HEK293T (cell line): ENCODE results near the gene TLN1.

Experiments
- CTCF ChIA-PET: fragments of 350-600 bp; formaldehyde crosslinking; extraction: SDS; loops from one replicate; lab custom pipeline; 2021; ENCODE audit warnings: antibody characterized with exemption, inconsistent platforms; lab: Yijun Ruan, JAX
- POLR2A ChIA-PET: fragments of 350-600 bp; formaldehyde crosslinking; extraction: SDS; loops from one replicate; lab custom pipeline; 2020; ENCODE audit warnings: antibody characterized with exemption, inconsistent platforms; lab: Yijun Ruan, JAX
- DNase-seq: peaks from one replicate; pipeline ENCODE4 v3.0.0; 2012; ENCODE audit warnings: mixed read lengths; ENCODE audit errors: extremely low spot score
- ARNT ChIP-seq: fragments of 450-650 bp; IDR thresholded peaks from 2 replicates; pipeline ENCODE4 v1.6.1; 2017; ENCODE audit warnings: mild to moderate bottlenecking
- BHLHE40 ChIP-seq: fragments of 450-650 bp; IDR thresholded peaks from 2 replicates; pipeline ENCODE4 v1.6.1; 2016; ENCODE audit warnings: mild to moderate bottlenecking, moderate library complexity, borderline replicate concordance
- CTBP1 ChIP-seq: fragments of 450-650 bp; IDR thresholded peaks from 2 replicates; pipeline ENCODE4 v1.6.1; 2016; ENCODE audit warnings: borderline replicate concordance
- ELF4 ChIP-seq: fragments of 450-650 bp; IDR thresholded peaks from 2 replicates; pipeline ENCODE4 v1.6.1; 2017; ENCODE audit warnings: antibody characterized with exemption
- FOXA1 ChIP-seq: fragments of 450-650 bp; IDR thresholded peaks from 2 replicates; pipeline ENCODE4 v1.6.1; 2016; ENCODE audit warnings: mild to moderate bottlenecking
- FOXK2 ChIP-seq: fragments of 450-650 bp; IDR thresholded peaks from 2 replicates; pipeline ENCODE4 v1.6.1; 2016; ENCODE audit warnings: mild to moderate bottlenecking
- HDGF ChIP-seq: fragments of 450-650 bp; IDR thresholded peaks from 2 replicates; pipeline ENCODE4 v1.6.1; 2017; ENCODE audit warnings: antibody characterized with exemption, borderline replicate concordance
- L3MBTL2 ChIP-seq: fragments of 450-650 bp; conservative IDR thresholded peaks from 2 replicates; pipeline ENCODE4 v1.6.1; 2016; ENCODE audit warnings: mild to moderate bottlenecking
- LEF1 ChIP-seq: fragments of 450-650 bp; IDR thresholded peaks from 2 replicates; pipeline ENCODE4 v1.6.1; 2017; ENCODE audit warnings: mild to moderate bottlenecking, borderline replicate concordance
- NFRKB ChIP-seq: fragments of 450-650 bp; IDR thresholded peaks from 2 replicates; pipeline ENCODE4 v1.6.1; 2016; ENCODE audit warnings: mild to moderate bottlenecking, moderate library complexity
- SP1 ChIP-seq: fragments of 450-650 bp; IDR thresholded peaks from 2 replicates; pipeline ENCODE4 v1.6.1; 2017
- SUZ12 ChIP-seq: fragments of 450-650 bp; IDR thresholded peaks from 2 replicates; pipeline ENCODE4 v1.6.1; 2016; ENCODE audit warnings: mild to moderate bottlenecking
- TARDBP ChIP-seq: fragments of 450-650 bp; IDR thresholded peaks from 2 replicates; pipeline ENCODE4 v1.6.1; 2016
- ZNF384 ChIP-seq: fragments of 450-650 bp; IDR thresholded peaks from 2 replicates; pipeline ENCODE4 v1.6.1; 2016
- TF ChIP-seq, protein P1 (sequence below): fragments of 450-650 bp; IDR thresholded peaks from 2 replicates; pipeline ENCODE4 v1.6.1; 2016

The TLN1 gene

DNA sequence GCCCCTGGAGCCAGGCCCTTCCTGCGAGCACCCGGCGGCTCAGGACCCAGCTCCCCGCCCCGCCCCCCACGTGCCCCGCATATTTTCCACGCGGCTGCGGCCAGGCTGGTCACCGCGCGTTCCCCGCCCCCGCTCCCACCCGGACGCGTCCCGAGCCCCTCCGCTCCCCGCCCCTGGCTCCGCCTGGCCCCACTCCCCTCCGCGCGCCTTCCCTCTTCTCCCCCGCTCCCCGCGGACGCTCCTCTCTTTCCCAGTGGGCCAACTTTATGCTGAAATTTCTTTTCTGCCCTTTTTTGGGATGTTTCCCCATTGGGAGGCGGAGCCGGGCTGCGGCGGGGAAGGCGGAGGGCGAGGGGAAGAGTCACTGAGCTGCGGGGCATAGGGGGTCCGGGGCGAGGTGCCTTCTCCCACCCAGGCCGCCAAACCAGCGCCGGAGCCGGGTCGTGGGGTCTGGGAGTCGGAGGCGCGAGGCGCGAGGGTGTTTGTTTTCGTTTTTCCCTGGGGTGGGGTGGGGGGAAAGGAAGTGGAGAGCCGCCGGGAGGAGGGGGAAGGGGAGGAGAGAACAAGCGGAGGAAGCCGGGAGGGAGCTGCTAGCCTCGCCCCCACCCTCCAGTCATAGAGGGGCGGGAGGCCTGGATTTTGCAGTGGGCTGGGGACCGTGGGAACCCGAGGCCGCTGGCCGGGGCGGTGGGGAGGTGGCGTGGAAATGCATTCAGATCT, 41.2 kb downstream of the TLN1 start:
- ChIA-PET POLR2A (interaction anchor here (0.6 to 1.9 kb wide), 6 partner anchors 10 to 42 kb away, joined by 3 to 14 read pairs (median 4); partner anchors contain the start of genes ARHGEF39, CCDC107, CREB3 and RMRP), CTCF (interaction anchor here (1.4 kb wide), 1 partner anchor 32 kb away, joined by 5 read pairs; the partner anchor contains the start of gene CCDC107)
- TF ChIP-seq ZNF384: no peak
- 0 out of 2 replicates have a peak, but pooled peaks have one; percentile 50 for TF ChIP-seq L3MBTL2
- DNase-seq: peak; percentile 69

- ChIA-PET POLR2A (interaction anchor here (1.2 to 1.9 kb wide), 3 partner anchors 26 to 32 kb away, joined by 3 to 14 read pairs (median 6); partner anchors contain the start of genes ARHGEF39, CCDC107 and RMRP), CTCF (no interaction called here)
- DNase-seq: no peak
- TF ChIP-seq SP1 (no peak), ZNF384 (no peak), ARNT (no peak), BHLHE40 (no peak), SUZ12 (no peak), L3MBTL2 (no peak), NFRKB (no peak)
Observed at GRCh38 chr9:35690294-35690613, 41.7 kb downstream of the TLN1 start.

DNA sequence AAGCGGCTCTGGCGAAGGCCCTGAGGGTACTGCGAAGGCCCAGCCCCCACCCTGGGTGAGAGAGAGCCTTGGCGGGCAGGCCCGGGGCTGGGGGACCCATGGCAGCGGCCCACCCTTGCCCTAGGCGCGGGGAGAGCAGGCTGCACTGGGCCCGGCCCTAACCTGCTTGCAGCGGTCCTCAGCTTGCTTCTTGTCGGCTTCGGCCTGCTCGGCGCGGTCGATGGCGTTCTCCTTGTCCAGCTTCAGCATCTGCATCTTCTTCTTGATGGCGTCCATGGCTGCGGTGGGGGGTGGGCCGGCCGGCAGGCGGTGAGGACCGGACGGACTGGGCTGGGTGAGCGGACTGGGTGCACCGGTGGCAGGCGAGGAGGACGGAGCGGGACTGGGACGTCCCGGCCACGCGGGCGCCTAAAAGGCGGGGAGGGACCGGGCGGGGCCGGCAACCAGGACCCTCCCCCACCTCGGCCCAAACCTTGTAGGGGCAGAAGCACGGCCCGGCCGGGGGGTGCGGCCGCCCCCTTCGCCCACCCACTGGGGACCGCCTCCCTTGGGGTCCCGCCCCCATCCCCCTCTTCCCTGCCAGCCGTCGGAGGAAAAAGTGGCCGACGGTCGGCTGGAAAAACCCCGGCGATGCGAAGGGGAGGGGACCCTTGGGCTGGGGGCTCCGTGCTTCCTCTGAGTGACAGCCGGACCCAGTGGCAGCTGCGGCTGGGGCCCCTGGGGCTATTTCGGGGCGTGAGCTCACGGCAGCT, 42.3 kb downstream of the TLN1 start, which contains the start of gene TPM2:
TSS of gene TPM2 (minus strand) at position 384 of the 752 bp plus-strand sequence. CDS start at position 276, 108 bp downstream.
- no peak for DNase-seq
- CTCF ChIA-PET: no interaction called here

GRCh38 chr9:35688558-35689541, 43.1 kb downstream of the TLN1 start:
- ChIA-PET CTCF (interaction anchor here (0.5 to 1.8 kb wide), 2 partner anchors 7 to 149 kb away, joined by 3 to 10 read pairs; no protein-coding TSS in a partner anchor), POLR2A (interaction anchor here (1.7 kb wide), 1 partner anchor 24 kb away, joined by 8 read pairs; the partner anchor contains the start of gene ARHGEF39)
- no peak for TF ChIP-seq ELF4
- no peak for TF ChIP-seq ARNT
- TF ChIP-seq, protein P1, sequence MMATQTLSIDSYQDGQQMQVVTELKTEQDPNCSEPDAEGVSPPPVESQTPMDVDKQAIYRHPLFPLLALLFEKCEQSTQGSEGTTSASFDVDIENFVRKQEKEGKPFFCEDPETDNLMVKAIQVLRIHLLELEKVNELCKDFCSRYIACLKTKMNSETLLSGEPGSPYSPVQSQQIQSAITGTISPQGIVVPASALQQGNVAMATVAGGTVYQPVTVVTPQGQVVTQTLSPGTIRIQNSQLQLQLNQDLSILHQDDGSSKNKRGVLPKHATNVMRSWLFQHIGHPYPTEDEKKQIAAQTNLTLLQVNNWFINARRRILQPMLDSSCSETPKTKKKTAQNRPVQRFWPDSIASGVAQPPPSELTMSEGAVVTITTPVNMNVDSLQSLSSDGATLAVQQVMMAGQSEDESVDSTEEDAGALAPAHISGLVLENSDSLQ: no peak
- TF ChIP-seq FOXA1: no peak
- no peak for TF ChIP-seq SP1
- no peak for DNase-seq

More for the DNA sequence above, 42.3 kb downstream of the TLN1 start, which contains the start of gene TPM2:
- TF ChIP-seq TARDBP (no peak), FOXK2 (no peak)
- TF ChIP-seq, protein P1: peak; percentile 38; the same call in 1 of the 2 replicates
- POLR2A ChIA-PET: interaction anchor here (1.2 to 1.9 kb wide), 2 partner anchors 25 to 32 kb away, joined by 3 to 14 read pairs; partner anchors contain the start of genes ARHGEF39, CCDC107 and RMRP

DNA sequence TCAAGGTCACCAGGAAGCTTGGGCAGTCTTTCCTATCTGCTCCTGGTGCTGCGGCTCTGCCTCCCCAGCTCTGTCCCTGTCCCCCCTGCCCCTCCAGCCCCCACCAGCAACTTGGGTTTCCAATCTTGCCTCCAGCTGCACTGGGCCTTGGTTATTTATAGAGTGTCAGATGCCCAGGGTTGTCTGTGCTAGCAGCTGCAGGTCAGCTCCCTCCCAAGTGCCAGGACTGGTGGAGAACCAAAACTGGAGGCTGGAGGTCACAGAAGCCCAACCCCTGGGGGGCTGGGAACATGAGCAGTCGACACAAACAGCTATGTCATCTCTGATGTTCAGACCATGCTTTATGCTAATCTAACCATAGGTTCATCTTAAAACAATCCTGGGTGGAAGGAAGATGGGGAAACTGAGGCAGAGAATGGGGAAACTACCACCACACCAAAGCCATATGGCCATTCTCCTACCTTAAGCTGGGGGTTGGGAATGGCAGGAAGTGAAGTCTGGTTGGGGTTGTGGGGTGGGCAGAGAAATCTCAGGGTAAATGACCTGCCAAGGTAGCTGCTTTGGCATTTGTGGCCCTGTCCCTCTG, 43.9 kb downstream of the TLN1 start:
- ChIA-PET POLR2A (interaction anchor here (1.7 kb wide), 1 partner anchor 23 kb away, joined by 8 read pairs; the partner anchor contains the start of gene ARHGEF39), CTCF (interaction anchor here (0.5 to 1.8 kb wide), 2 partner anchors 8 to 150 kb away, joined by 3 to 10 read pairs; no protein-coding TSS in a partner anchor)
- TF ChIP-seq ARNT: no peak
- TF ChIP-seq SP1: no peak
- no peak for TF ChIP-seq FOXK2
- no peak for TF ChIP-seq CTBP1
- no peak for TF ChIP-seq ELF4
- no peak for TF ChIP-seq ZNF384
- no peak for TF ChIP-seq HDGF
- TF ChIP-seq NFRKB: no peak
- no peak for TF ChIP-seq SUZ12
- no peak for TF ChIP-seq L3MBTL2
- TF ChIP-seq, protein P1: no peak
- TF ChIP-seq BHLHE40: no peak
- TF ChIP-seq FOXA1: no peak
- no peak for TF ChIP-seq LEF1
- DNase-seq: no peak
